Peyer's patch (tissue), 4 donors: ENCODE data around the gene NUCKS1.

ENCODE experiments used
- POLR2A ChIP-seq, 2 donors: fragments of 450-650 bp; IDR thresholded peaks; one replicate each; pipeline ENCODE4 v1.5.1; 2017; ENCODE audit warnings: antibody characterized with exemption in 2 of 2, mild to moderate bottlenecking in 2 of 2, moderate library complexity in 2 of 2
- TF ChIP-seq, protein P1 (sequence below), 6 experiments: fragments of 450-650 bp in 4 of 6; fragments of 200-600 bp in 2 of 6; sonication (generic) in 1 of 6; IDR thresholded peaks; one replicate each; pipeline ENCODE4 v1.5.1; 2017 to 2019; ENCODE audit warnings: antibody characterized with exemption in 6 of 6, mild to moderate bottlenecking in 3 of 6, moderate library complexity in 1 of 6

DNA sequence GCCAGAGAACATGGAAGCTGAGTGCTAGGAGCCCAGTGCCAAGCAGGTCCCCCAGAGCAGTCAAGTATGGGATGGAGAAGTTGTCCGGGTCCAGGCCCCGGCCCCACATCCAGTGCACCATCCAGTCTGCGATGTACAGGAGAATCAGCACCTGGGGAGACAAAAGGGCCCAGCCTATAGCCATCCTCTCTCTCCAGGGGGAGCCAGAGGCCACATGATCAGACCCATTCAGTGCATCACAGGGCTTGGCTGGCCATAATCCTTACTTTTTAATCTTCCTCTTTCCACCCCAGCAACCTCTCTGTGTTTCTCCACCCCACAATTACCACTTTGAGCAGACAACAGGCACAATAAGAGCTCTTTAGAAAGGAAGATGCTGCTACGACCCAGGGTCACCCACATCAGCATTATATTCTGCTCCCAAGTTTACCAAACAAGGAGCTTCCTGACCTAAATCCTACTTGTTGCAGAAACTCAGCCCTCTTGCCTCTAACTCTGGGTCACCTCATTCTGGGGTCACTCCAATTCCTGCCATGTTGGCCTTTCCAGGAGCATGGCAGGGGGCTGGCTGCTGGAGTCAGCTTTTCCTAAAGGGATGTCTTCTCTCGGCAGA, 41.7 kb upstream of the NUCKS1 start:
- TF ChIP-seq, protein P1, sequence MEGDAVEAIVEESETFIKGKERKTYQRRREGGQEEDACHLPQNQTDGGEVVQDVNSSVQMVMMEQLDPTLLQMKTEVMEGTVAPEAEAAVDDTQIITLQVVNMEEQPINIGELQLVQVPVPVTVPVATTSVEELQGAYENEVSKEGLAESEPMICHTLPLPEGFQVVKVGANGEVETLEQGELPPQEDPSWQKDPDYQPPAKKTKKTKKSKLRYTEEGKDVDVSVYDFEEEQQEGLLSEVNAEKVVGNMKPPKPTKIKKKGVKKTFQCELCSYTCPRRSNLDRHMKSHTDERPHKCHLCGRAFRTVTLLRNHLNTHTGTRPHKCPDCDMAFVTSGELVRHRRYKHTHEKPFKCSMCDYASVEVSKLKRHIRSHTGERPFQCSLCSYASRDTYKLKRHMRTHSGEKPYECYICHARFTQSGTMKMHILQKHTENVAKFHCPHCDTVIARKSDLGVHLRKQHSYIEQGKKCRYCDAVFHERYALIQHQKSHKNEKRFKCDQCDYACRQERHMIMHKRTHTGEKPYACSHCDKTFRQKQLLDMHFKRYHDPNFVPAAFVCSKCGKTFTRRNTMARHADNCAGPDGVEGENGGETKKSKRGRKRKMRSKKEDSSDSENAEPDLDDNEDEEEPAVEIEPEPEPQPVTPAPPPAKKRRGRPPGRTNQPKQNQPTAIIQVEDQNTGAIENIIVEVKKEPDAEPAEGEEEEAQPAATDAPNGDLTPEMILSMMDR (IDR thresholded peaks at IDR 0.05) = peak; percentile 37 to 80 (median 68)
- TF ChIP-seq POLR2A (IDR thresholded peaks at IDR 0.05) = no peak
